Activated CD4-positive, CD25-positive, alpha-beta regulatory T cell treated with anti-CD3 and anti-CD28 coated beads, Interleukin-2, amount 50 U/mL, for 72 hours (primary cell): ENCODE results near the gene IRS2.

ENCODE experiments used
- DNase-seq: peaks from one replicate; pipeline ENCODE4 v3.0.0; 2021

IRS2 gene

DNA sequence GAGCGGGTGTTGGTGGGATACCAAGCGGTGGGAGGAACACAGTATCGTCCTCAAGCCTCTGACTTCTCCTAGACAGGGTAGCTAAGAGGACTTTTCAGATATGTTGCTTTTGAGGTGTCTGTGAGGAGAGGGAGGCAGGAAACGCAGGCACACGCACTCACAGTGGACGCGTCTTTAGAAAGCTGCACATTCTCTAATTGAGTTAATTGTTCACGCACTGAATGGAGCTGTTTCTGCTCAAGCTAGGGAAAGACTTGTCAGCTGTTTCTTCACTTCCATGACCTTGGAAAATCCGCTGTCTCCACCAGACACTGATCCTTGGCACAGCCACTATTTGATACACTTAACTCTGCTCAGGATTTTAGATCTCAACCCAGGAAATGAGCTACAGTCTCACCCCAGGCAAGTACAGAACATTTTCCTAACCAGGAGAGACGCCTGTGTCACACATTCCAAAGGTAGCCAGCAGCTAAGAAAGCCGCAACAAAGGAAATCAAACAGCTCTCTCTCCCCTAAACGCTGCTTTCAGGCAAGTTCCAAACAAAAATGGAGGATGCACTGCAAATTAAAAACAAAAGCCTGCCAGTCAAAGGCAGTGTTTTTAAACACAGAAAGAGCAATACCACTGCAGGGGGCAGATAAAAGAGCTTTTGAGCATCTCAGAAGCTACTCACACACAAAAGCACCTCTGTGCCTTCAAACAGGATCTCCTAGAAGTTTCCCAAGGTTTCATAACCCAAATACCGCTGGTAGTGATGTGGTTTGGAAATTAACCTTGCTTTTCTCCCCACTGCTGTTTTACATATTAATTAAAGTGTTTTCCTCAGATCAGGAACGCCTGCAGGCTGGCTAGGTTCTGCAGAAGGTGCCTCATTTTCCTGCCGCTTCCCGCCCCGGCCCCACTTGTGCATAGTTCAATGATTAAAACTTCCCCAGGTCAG lies 57.3 kb downstream of the IRS2 start:
- no peak for DNase-seq

- no peak for DNase-seq
These were observed 58.3 kb downstream of the IRS2 start for GRCh38 chr13:109728061-109728460.

DNA sequence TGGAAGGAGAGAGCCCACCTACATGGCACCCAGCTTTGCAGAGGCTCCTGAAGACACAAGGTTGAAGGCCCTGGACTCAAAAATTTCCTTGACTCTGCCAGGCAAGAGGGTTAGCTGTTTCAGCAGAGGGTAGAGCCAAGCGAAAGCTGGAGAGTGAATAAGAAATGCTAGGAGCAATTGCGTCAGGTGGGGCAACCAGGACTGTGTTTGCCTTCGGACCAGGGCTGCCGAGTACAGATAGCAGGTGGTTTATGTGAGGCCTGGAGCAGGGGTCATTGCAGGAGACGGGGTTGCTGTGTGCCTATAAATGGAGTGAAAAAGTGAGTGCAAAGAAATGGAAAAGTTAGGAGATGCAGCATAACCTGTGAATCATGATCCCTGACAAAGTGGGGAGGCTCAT lies 59.1 kb downstream of the IRS2 start:
- DNase-seq = no peak

DNA sequence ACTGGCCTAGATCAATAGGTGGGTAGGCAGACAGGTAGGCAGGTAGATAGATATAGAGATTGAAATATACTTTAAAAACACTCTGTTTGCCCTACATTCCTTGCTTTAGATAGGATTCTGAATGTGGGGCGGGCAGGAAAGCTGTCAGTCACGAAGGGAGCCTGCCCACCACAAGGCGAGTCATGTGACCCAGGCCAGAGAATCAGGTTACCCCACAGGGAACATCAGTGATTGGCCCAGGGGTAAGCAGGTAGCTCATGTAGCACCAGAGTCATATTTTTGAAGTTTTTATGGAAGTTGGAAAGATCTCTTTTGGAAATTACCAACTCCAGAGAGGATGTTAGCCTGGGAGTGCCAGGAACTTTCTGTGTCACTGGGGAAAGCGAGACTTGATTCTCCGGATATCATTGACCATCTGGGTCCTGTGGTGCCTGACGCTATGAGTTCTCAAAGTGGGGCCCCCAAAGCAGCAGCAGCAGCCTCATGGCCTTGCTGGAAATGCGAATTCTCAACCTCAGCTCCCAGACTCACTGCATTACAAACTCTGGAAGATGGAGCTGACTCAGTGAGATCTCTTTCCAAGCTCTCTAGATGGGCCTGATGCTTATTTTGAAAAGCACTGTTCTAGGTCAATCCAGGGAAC lies 60.3 kb downstream of the IRS2 start:
- DNase-seq = no peak

GRCh38 chr13:109725297-109725696 lies 61.1 kb downstream of the IRS2 start:
- DNase-seq = no peak

- DNase-seq = no peak
These were observed 61.8 kb downstream of the IRS2 start for GRCh38 chr13:109724603-109725002.

DNA sequence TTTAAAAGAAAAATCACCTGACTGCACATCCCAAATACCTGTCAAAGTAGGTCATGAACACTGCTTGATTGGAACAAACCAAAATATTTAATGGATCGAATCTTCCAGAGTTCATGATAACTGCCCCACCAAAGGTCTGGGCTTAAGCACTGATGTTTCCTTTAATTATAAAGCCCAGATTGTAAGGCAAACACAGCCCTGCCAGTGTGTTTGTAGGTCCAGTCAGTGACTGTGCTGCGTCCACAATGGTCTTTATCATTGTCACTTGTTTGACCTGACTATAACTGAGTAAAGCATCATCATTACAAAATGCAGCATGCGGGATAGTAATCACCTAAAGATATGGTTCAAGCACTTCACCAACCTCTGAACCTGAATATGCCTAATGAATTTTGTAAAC lies 63.3 kb downstream of the IRS2 start:
- no peak for DNase-seq

- no peak for DNase-seq
These were observed 64.3 kb downstream of the IRS2 start for GRCh38 chr13:109722068-109722467.

- DNase-seq = no peak
These were observed 65.6 kb downstream of the IRS2 start for GRCh38 chr13:109720758-109721184.

DNA sequence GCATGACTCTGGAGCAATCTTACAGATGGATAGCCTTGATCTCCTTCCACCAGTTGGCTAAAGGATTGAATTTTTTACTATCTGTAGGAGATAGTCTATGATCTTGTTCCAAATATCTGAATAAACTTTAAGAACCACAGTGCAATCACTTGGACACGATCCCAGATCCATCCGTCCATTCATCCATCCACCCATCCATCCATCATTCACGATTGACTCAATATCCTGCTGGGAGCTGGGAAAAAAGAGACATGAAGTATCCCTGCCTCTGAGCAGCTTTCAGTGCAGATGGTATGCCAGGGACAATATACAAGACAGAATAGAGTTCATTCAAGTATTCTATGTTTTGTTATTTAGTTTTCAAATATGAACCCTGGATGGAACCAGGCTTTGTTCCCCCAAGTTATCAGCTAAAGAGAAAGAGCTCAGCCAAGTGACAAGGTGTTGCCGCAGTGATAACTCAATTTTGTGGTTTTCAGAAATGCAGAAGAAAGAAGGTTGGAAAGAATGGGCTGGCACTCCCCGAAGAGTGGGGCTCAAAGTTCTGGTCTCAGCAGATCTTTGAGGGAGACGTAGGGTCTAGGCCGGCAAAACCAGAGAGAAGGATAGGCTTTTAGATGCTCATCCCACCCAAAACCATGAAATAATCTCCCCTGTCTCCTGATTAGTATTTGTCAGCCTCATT lies 66.3 kb downstream of the IRS2 start:
- DNase-seq = no peak

GRCh38 chr13:109718726-109719125 lies 67.7 kb downstream of the IRS2 start:
- DNase-seq = no peak

DNA sequence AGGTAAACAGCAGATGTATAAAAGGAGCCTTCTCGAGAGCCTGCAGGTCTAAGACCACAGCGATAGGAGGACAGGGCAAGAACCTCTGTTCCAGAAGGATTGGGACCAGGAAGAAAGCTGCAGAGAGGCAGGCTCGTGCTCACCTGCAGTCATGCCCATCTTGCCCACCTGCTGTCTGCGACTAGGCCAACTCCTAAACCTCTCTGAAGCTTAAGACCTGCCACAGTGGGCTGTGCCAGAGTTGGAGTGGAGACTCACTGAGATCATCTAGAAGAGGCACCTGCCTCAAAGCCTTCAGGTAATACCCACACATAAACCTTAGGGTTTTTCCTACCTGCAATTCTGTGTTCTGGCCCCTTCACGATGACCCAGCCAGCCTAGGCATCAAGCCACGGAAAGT lies 68.7 kb downstream of the IRS2 start:
- DNase-seq = no peak

- DNase-seq = no peak
These were observed 70.5 kb downstream of the IRS2 start for GRCh38 chr13:109715902-109716301.

GRCh38 chr13:109713681-109714080 lies 72.7 kb downstream of the IRS2 start:
- no peak for DNase-seq

DNA sequence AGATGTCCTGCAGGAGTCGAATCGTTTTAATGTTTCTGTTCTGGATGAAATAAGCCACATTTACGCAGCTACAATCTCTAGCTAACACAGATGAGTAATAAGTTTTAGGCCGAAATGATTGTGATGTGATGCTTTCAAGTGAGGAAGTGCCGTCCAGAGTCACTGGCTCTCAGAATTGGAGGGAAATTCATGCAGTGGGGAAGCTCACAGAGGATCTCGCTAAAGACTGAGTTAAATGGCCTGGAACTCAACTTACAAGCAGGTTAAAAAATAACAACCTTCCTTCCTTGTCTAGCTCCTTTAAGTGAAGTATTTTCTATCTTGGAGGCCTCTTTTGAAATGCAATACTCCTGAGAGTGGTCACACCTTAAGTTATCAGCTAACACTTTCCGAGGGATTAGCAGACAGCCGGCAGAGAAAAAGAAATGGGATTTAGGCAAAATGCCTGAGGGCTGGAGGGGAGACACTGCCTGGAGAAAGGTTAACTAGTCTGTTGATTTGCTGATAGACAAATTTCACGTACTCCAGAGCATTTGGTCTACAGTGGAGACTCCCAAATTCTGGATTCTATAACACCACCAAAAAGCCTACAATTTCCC lies 74.2 kb downstream of the IRS2 start:
- DNase-seq = no peak

DNA sequence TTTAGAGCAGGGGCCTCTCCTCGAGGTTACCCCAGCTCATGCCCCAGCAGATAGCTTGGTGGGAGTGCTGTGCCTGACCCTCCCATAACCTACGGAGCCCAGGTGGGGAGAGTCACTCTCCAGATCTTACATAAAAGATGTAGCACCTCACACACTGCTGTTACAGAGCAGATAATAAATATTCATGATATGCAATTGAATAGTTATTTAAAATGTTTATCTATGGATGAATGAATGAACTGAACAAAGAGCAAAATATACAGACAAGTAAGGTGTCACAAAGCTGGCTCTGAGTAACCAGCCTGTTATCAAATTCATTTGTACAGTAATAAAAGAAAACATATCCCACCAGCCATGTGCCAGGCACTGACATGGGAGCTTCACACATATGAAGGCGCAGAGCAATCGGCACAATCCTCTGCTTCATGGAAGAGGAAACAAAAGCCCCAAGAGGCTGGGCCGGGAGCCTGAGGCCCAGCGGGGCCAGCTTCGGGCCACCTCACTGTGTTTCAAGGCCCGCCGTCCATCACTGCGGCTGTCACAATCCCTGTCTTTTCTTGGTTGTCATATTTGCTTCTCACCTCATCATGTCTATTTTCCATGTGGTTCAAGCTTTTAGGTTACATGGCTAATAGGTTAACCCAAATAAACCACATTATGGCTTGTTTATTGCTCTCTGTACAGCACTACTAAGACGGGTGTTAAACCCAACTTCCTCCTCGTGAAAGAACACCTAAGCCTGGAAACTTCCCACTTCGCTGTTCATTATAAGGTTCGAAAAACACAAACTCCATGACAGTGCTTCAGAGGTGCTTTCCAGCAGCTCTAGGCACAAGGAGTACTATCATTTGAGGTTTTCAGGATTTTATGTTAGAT lies 78.4 kb downstream of the IRS2 start:
- no peak for DNase-seq

DNA sequence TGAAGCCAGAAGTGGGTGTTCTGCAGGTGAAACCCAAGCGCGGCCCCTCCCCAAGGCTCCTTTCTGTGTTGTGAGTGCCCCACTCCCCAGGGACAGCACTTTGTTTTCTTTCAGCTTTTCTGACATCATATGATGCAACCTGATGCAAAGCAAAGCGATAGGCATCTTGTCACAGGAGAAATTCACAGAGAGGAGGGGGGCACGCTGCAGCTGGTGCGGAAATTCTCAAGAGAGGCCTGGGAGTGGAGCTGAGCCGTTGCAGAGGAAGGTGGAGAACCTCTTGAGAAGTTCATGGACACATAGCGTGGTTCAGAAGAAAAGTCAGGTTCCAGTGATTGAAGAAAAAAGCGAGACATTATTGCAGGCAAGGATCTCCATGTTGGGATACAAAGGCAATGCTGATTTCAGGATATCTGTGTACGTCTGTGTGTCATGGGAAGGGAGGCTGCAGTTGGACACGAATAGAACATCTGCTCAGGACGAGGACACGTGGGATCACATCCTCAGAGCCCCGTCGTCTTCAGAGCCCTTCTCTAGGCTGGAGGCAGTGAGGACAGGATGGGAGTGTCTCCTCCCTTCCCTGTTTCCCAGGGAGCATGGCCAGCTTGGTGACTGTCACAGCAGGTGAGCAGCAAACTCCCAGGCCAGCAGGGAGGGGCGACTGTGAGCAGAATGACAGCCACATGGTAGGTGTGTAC lies 79.2 kb downstream of the IRS2 start:
- DNase-seq = no peak

DNA sequence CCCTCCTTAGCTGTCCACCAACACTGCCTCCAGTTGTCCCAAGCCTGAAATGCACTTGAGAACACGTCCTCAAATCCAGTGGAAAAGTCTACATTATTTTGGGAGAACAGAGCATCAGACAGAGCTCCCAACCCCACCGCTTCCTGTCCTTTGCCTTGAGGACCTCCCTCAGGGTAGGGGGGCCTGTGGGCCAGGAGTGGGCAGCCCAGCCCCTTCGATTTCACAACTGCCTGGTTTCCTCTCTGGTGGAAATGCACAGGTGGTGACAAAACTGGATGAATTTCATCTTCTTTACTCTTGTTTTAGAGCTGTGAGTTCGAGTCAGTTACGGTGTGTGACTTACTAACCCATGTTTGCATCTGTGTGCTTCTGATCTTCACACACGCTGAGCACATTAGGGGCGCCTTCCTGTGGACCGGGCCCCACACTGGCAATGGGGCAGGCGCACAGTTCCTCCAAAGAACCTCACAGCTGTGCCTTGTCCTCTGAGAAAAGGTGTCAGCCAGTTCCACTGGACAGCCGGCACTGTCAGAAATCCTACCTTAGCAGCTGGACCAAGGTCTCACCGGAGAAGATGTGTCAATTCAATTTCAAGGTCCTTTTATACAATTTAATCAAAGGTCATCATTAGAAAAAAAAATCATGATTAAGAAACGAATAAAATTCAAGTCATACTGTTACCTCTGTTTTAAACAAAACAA lies 80.2 kb downstream of the IRS2 start:
- DNase-seq = no peak

- no peak for DNase-seq
These were observed 81.4 kb downstream of the IRS2 start for GRCh38 chr13:109704771-109705635.

DNA sequence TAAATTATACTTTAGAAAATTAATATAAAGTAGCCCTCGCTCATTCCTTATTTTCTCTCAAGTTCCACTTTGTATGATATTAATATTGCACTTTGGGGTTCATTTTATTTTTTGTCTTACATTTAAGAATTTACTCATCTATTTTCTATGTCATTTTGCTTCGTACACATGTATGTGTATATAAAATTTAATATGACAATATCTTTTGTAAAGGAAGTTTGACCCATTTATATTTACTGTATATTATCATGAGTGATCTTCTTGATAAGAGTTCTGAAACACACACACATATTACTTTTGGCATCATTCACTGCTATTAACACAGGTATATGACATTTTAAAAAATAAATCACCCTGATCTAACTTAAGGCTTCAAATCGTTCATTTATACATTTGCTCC lies 83.1 kb downstream of the IRS2 start:
- DNase-seq = no peak
